ENCODE results near the gene PALLD. TPM values are rescaled to one million over a fixed set of nuclear protein-coding genes. Genes with fewer than 3 reads are reported as not detected.

Gene PALLD
- total and polyA plus RNA-seq, 3 donors from 2014 or later, result 138 to 156 (median 146) TPM

DNA sequence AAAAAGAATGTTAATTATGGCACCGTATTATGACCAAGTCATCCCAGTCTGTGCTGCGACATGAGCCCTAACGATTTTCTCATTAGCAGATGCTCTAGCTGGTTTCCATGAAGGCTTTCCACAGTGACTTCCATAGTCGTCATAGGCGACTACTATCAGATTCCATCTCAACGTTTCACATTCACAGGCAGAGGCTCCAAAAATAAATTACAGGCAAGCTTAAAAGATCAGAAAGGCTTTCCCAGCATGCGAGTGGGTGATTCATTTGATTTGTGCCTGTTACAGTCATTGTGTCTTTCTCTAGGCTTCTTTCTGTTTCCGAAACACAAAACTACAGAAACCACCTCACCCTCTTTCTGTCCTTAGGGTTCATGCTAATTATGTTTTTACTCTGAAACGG is 43.2 kb downstream of the PALLD start:
- Histone ChIP-seq H3K4me3 (no peak overlapping the region), H3K27me3 (no peaks in the 10 kb centered on the region), H3K9me3 (no peaks in the 10 kb centered on the region), H3K36me3 (ENCODE audit: low read depth, missing control alignments) (no peaks in the 10 kb centered on the region), H3K4me1 (no peaks in the 10 kb centered on the region), H3K27ac (no peak overlapping the region)
- intact Hi-C loops (cut with DNase I; ENCODE audit: low total_unique reads), result no loop called here
- DNase-seq, result no peak
- 72 to 76% methylated on average over 9 of the region's 9 CpGs for WGBS, 2 donors
- TF ChIP-seq POLR2A (IDR thresholded peaks at IDR 0.05), result no peak
- TF ChIP-seq, protein P1, sequence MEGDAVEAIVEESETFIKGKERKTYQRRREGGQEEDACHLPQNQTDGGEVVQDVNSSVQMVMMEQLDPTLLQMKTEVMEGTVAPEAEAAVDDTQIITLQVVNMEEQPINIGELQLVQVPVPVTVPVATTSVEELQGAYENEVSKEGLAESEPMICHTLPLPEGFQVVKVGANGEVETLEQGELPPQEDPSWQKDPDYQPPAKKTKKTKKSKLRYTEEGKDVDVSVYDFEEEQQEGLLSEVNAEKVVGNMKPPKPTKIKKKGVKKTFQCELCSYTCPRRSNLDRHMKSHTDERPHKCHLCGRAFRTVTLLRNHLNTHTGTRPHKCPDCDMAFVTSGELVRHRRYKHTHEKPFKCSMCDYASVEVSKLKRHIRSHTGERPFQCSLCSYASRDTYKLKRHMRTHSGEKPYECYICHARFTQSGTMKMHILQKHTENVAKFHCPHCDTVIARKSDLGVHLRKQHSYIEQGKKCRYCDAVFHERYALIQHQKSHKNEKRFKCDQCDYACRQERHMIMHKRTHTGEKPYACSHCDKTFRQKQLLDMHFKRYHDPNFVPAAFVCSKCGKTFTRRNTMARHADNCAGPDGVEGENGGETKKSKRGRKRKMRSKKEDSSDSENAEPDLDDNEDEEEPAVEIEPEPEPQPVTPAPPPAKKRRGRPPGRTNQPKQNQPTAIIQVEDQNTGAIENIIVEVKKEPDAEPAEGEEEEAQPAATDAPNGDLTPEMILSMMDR (IDR thresholded peaks at IDR 0.05), result no peak

DNA sequence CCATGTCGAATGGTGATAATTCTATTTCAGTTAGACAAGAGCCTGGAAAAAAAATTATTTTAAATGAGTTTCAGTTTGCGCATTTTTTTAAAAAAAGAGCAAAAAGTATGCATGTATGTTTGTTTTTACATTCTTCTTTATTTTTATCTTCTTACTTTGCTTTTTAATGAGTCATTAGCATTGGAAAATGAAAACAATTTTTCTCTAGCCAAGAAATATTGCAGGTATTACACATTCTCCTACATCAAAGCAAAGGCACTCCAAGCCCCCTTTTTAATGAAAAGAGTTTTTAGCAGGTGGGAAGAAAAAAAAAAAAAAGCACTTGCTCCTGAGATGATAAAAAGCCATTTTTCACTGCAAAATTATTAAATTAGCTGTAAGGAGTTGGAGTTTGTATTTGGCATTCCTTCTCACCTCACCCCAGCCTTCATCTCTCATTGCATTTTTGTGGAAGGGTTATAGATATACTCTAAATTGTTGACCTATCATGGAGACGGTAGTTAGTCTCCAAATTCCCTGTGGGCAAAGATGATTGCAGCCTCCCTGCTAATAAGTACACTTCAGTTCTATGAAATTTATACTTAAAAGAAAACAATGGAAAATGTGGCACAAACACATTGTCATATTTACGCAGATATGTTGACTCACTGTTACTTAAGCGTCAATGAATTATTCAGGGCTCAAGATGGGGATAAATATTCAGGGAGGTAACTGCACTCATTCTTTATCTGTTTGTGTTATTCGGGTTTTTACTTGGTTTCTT is 43.8 kb downstream of the PALLD start:
- H3K4me3 ChIP-seq, result no peak overlapping the region
- H3K27ac ChIP-seq, result no peak overlapping the region
- H3K27me3 ChIP-seq, result no peaks in the 10 kb centered on the region
- H3K9me3 ChIP-seq, result no peaks in the 10 kb centered on the region
- DNase-seq, result no peak
- no peaks in the 10 kb centered on the region for H3K36me3 ChIP-seq (ENCODE audit: low read depth, missing control alignments)
- intact Hi-C loops (cut with DNase I; ENCODE audit: low total_unique reads), result no loop called here
- no peaks in the 10 kb centered on the region for H3K4me1 ChIP-seq
- 80 to 85% methylated on average over 6 of the region's 6 CpGs for WGBS, 2 donors
- TF ChIP-seq POLR2A (IDR thresholded peaks at IDR 0.05), result no peak
- TF ChIP-seq, protein P1 (IDR thresholded peaks at IDR 0.05), result no peak

DNA sequence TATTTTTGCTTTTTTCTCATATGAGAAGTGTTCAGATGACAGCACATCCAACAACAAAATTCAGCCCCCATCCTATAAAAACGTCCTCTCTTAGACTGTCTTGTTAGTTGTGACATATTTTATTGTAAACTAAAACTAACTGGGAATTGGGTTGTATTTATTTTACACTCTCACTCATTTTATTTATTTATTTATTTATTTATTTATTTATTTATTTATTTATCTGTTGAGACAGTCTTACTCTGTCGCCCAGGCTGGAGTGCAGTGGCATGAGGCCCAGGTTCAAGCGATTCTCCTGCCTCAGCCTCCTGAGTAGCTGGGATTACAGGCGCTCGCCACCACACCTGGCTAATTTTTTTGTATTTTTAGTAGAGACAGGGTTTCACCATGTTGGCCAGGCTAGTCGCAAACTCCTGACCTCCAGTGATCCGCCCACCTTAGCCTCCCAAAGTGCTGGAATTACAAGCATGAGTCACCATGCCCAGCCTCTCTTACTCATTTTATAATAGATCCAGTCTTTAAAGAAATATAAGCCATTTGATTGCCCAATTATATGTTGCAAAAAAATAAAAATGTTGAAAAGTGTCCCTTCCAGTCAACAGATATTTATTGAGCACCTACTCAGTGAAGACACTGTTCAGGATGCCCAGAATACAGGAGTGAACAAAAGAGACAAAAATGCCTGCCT is 44.6 kb downstream of the PALLD start:
- intact Hi-C loops (cut with DNase I; ENCODE audit: low total_unique reads), result no loop called here
- H3K36me3 ChIP-seq (ENCODE audit: low read depth, missing control alignments), result no peaks in the 10 kb centered on the region
- H3K9me3 ChIP-seq, result no peaks in the 10 kb centered on the region
- WGBS, 2 donors, result 92 to 96% methylated on average over 7 of the region's 7 CpGs
- no peaks in the 10 kb centered on the region for H3K27me3 ChIP-seq
- H3K4me3 ChIP-seq, result no peak overlapping the region
- no peak overlapping the region for H3K27ac ChIP-seq
- H3K4me1 ChIP-seq, result no peaks in the 10 kb centered on the region
- TF ChIP-seq, protein P1 (IDR thresholded peaks at IDR 0.05), result no peak
- no peak for TF ChIP-seq POLR2A (IDR thresholded peaks at IDR 0.05)
- DNase-seq, result no peak

DNA sequence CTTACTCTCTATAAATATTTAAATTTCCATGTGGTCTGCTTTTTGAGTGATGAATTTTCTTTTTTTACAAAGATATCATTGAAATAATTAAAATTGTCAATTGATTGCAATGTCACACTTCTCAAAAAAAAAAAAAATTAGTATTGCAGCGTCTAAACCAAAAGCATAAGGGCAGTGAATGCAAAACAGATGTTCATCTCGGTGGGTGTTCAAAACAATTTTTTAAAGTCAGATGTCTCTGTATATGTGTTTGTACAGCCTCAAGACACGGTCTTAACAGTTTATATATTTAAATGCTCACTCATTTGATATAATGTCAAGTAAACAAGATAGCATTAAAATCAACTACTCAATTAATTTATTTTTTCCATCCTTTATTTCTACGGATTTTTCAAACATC is 52.3 kb downstream of the PALLD start:
- DNase-seq, result no peak
- WGBS, 2 donors, result 69 to 71% methylated on average over 4 of the region's 4 CpGs
- no peak for TF ChIP-seq POLR2A (IDR thresholded peaks at IDR 0.05)
- TF ChIP-seq, protein P1 (IDR thresholded peaks at IDR 0.05), result no peak
- H3K9me3 ChIP-seq, result no peaks in the 10 kb centered on the region
- intact Hi-C loops (cut with DNase I; ENCODE audit: low total_unique reads), result no loop called here
- H3K36me3 ChIP-seq (ENCODE audit: low read depth, missing control alignments), result no peaks in the 10 kb centered on the region
- H3K27ac ChIP-seq, result no peak overlapping the region
- no peak overlapping the region for H3K4me3 ChIP-seq
- H3K4me1 ChIP-seq, result no peaks in the 10 kb centered on the region
- H3K27me3 ChIP-seq, result no peaks in the 10 kb centered on the region

Data from testis (tissue), 3 donors.